Activated CD8-positive, alpha-beta memory T cell treated with anti-CD3 and anti-CD28 coated beads, Interleukin-2, amount 50 U/mL, for 4 hours (primary cell): ENCODE results near the gene THRB.

Experiments
- DNase-seq: peaks from one replicate; pipeline ENCODE4 v3.0.0-alpha.2; 2020

THRB gene

DNA sequence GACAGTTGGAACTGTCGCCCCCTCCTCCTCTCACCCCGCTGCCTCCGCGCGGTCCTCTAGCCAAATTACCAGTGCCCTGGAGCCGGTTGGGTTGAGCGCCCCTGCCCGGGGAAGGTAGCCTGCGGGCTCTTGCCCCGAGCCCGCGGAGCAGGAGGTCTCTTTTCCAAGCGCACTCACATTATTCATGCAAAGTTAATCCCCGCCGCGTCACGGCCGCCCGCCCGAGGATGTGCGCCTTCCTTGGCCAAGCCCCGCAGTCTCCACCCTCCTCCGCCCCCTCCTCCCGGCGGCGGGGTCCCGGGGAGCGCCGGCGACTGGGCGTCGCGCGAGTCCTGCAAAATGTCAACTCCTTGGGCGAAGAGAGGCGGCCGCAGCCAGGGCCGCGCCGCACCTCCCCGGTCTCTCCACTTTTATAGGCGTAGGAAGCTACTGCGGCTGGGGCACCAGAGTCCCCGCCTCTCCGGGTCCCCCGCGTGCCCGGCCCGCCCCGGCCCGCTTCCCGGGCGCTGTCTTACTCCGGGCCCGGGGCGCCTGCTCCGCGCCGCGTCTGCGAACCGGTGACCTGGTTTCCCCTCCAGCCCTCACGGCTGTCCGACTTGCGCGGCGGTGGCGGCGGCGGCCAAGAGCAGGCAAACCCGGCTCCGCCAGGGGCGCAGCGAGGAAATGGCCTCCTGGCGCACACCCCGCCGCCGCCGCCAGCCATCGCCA, at the start of gene THRB:
Gene THRB (minus strand): TSS at position 233 of the 708 bp plus-strand sequence.
- DNase-seq: no peak

DNA sequence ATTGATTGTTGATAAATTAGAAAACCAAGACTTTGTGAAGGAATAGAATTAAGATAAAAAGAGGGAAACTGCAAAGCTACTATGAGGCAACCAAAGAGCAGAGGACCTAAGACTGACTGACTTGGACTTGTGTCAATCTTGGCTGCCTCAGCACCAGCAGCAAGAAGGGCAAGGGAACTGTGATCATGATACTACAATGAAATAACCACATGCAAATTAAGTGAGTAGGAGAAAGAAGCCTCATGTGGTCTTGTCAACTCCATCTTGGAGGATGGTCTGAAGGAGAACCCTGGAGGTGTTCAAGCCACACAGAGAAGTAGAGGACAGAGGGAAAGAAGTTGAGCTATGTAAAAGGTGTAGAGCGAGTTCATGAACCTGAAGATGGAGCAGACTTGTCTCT, 47.3 kb upstream of the THRB start:
- no peak for DNase-seq

DNA sequence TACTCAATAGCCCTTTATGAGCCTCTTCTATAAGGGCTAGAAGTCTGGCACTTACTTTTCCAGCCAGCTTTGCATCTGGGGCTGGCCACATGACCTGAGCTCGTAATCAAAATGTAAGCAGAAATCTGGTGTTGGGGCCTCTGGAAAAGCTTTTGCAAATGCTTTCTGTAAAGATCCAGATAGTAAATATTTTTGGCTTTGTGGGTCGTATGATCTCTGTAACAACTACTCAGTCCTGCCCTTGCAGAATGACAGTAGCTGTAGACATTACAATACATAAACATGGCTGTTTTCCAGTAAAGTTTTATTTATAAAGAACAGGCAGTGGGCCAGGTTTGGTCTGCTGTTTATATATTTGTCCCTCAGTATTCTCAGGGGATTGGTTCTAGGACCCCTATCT, 46.2 kb upstream of the THRB start:
- DNase-seq: no peak

DNA sequence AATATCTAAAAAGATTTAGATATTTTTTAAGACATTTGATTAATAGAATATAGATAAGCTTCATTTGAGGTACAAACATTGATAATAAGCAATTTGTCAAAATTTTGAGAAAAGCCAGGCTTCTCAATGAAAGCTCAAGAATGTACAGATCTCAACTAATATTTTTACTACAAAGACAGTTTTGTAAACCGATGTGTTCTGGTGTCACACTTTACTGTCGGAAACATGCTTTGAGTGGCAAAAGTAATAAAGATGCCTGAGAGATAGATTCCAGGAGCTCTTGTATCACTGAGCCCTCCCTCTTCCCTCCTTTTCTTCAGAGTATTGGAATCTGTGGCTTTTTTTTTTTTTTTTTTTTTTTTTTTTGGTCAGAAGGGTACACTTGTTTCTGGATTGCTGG, 45.0 kb upstream of the THRB start:
- no peak for DNase-seq

DNA sequence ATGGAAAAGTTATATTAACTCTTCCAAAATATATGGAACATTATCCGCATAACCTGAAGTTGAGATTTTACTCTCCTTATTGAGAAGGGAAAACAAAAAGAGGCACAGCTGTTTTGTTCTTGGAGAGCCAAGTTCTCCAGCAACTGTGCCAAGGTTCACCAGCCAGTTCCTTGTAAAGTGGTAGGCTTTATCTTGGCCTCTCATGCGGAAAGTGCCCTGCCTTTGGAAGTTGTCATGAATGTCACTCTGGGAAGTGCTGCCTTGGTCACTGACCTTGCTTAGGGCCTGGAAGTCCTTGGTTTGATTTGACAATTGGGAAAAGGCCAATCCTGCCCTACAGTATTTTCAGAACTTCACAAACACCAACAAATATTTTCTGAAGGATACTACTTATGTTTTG, 44.2 kb upstream of the THRB start:
- no peak for DNase-seq

DNA sequence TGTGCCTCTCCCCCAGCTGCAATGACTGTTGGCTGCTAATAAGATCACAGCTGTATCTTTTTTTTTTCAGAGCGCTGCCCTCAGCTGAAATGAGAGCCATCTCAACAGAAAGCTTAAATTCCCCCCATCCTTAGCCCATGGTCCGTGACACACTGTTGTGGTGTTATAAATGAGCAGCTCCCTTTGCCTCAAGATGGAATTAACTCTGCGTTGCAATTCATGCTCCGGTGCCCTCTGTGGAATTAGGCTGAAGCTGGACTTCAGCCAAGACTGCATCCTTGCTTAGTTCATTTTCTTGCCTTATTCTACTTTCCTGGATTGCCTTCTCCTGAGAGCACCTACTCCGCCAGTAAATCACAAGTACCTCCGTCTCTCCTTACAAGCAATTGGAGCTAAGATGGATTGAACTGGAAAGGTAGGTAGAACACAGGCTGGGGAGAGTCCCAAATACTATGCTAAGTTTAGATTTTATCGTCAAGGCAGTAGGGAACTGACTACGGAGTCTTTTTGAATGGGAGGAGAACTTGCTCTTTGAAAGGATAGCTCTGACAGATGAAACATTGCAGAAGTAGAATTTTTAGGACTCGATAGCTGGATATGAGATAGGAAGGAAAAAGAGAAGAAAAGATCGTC, 39.0 kb upstream of the THRB start:
- DNase-seq: no peak

DNA sequence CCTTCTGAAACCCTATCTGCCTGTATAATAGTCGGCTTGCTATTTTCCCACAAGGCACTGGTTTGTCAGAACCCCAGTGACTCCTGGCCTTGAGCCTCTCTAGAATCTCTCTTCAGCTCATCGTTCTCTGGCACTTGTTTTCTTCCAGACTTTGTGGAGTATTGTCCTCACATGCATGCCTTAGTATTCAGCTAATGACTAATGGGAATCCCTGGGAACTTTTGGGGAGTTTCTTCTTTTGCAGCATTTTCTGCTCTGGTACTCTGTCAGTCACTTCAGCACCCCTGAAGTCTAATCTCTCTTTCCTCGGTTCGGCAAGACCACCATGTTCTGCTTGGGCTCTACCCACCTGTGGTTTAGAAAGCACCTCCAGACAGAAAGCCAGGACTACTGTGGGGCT, 35.8 kb upstream of the THRB start:
- no peak for DNase-seq

DNA sequence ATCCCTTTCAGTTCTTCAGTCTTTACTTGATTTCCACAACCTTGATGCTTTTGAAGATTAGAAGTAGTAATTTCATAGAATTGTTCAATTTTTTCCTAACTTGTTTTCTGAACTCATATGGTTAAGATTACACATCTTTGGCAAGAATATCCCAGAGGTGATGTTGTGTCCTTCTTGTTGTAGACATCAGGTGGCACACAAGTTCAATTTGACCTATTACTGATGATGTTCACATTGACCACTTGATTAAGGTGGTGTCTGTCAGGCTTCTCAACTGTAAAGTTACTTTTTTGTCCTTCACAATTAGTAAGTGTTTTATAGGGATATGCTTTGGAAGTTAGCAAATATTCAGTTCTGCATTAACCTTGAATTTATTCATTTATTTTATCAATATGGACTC, 34.6 kb upstream of the THRB start:
- no peak for DNase-seq

DNA sequence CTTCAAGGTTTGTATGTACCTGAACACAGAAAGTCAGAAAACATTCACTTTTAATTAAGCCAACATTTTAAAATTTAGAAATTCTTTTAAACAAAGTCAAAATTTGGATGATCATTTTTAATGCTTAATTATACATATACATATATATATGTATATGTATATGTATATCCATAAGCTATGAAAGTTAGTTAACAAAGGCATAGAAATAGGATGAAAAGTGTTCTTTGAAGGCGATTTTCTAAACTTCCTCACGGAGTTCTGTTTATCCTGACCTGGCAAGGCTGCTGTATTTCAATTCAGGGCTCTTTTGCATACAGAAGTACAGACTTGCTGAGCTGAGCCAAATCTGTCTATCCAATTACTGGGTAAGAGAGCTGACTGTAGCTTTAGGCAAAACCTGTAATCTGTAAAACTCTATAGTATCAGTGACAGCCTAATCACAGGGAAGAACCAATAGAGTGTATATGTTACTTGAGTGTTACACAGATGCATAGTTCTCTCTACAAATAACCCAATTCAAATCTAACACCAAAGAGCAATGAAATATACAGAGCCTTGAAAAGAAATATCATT, 32.1 kb upstream of the THRB start:
- no peak for DNase-seq

DNA sequence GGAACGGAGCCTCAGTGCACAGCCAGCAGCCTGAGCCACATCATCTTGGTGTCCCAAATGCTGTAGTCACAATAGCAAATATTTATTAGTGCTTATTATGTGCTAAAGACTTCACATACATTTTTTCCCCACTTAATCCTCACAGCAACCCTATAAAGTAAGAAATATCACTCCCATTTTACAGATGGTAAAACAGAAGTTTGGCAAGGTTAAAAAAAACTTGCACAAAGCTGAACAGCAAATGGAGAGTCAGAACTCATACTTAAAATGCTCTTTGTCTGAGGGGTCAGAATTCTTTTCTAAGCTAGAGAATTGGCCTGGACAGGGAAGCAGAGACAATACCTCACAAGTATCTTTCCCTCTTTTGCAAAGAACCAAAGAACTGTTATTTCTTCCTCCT, 30.9 kb upstream of the THRB start:
- DNase-seq: no peak

DNA sequence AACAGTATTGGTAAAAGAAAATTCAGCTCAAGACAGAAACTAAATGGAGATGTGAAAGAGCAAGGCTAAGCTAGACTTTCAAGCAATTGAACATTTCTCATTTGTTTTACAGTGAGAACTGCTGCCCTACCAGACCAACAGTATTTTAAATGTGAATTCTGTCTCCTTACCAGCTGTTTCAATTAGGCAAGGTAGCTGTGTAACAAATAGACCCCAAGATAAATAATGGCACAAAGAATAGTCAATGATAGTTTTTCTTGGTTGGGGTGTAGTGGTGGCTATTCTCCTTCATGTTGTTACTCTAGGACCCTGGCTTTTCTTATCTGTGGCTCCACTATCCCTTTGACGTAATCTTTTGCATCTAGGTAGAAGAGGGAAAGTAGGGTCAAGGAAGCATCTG, 30.4 kb upstream of the THRB start:
- no peak for DNase-seq

DNA sequence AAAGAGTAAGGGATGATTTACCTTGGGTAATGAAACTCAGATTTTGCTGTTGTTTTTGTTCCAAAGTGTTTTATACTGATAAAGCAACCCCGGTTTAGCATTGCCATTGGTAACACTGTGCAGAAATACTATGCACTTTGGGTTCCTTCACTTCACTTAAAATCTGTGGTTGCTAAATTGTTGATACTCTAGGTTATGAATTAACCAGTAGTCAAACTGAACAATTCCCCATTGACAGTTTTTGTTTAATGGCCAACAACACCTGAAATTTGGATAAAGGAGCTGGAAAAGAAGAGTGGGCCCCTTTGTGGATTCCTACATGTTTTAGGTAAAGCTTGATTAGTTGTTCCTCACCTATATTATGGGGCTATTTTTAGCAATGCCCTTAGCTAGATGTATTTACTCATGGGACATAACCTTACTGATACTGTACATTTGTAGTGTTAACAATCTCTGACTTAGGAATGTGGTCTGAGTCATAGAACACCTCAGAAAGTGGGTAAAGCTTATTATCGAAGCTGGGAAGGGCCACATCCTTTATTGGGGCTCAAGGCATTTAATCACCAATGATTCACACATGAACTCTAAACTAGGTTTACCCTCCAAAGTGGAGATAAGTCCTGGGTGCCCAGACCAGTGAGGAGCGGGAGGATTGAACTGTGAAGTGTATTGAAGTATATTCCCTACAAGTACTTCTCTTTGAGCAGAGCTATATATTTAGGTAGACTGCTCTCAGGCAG, 29.5 kb upstream of the THRB start:
- DNase-seq: no peak

DNA sequence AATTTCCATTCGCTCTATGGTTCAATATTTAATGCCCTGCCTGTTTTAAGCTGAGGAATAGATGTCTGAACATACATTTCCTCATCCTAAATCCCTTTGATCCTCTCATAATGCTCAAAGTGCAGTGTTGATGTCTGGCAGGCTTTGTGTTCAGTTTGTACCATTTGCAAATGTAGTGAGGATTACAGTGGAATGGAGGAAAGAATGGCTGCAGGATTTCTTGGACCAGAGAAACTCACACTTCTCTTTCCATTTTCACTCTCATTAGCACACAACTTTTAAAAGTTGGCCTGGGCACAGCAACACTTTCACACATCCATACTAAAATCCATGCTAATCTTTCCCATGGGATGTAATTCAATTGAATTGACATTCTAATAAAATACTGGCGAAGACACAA, 28.6 kb upstream of the THRB start:
- no peak for DNase-seq

DNA sequence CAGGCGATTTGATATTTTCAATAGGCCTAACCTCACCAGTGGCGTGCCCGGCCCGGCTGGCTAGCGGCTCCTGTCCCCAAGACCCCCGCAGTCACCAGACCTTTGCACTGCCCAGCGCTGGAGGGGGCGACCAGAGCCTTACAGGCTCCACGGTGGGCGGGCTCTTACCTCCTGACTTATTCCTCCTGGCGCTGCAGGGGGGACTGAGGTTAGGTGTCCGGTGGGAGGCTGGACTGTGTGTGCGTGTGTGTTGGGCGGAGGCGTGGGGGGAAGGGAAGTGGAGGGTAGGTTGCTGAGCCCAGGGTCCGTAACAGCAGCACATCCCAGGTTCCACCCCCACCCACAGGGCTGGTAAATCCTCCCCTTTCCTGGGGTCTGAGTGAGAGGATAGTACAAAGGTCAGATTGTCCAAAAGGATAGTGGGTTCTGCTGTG, 27.5 kb upstream of the THRB start:
- DNase-seq: no peak

DNA sequence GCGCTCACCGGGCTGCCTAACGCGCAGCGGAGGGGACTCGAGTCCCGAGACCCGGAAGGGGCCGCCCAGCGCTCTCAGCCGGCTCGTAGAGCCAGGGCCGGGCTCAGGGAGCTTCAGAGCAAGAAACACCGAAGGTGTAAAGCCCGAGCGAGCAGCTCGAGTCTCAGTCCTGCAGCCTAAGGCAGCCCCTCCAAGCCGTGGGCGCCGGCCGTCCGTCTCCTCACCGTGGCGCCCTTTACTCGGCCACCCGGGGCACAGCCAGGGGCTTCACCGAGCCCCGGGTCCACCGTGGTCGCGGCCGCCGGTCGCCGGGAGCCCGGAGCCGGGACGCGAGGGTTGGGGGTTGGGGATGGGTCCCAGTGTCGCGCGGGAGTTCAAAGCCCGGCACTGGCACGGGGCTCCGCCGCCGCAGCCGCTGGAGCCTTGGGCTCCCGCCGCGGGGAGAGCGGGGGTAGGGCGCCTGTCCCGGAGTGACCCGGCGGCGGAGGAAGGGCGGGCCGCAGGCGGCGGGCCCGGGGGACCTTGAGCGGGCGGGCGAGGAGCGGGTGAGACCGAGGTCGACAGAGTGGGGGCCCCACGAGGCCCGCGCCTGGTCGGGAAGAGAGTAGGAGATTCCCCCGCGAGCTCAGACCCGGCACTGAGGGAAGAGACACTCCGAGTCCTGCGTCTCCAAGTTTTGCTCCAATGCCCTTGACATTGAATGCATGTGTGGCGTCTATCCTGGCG, 26.9 kb upstream of the THRB start:
- DNase-seq: no peak

DNA sequence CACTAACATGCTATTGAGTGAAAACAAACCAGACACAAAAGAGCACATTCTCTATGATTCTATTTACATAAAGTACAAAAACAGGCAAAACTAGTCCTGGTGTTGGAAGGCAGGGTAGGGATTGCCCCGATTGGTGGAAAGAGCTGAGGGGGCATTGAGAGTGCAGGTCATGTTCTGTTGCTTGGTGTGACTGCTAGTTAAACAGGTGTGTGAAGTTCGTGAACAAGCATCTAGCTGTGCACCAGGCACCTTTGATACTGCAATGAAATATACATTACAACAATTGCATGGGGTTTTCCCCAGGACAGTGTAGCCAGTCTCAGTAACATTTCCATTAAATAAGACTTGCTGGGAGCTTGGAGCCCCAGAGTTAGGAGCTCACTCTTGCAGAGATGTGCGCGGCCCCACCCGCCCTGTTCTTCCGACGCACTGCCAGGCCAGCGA, 26.3 kb upstream of the THRB start:
- no peak for DNase-seq

DNA sequence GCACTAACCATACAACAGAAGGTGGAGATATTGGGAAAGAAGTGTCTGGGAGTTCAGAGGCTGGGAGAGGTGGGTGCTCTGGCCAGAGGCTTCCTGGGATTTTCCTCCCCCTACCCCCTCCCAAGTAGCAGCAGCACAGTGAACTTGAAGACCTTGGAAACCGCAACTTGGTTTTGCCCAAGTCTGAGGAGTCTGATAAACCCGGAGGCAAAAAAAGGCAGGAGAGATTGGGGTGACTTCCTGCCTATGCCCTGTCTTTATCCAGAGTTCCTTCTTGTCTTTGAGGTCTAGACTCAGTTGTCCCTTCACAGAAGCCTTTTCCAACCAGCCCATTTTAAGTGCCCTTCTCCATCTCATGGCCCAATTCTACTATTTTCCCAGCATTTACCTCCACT, 25.4 kb upstream of the THRB start:
- no peak for DNase-seq

DNA sequence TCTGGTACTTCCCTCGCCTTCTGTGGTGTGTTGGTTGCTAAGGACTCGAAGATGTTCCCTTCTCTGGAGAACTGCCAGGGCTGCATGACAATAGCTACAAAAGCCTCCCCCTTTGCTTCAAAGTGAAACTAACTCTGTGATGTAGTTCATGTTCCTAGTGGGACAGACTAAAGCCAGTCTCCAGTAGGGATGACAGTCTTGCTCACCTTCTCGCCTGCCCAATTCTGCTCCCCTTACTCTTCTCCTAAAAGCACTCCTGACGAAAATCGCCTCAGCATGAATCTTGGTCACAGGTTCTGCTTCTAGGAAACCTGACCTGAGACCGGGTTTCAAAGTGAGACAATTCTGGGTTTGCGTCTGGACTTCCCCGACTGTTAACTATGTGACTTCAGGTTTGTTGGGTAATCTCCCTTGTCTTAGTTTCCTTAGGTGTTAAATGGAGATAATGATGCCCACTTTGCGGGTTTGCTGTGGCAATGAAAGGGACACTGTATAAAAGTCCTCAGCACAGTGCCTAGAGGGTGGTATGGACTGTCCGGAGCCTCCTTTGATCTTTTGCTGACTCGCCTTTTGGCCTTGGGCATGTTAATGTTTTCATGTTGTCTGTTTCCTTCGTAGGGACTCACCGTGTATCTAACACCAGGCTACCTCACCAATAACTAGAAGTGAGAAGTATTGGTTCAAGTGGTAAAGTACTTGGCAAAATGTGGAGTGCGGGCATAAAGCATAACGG, 24.9 kb upstream of the THRB start:
- DNase-seq: no peak

DNA sequence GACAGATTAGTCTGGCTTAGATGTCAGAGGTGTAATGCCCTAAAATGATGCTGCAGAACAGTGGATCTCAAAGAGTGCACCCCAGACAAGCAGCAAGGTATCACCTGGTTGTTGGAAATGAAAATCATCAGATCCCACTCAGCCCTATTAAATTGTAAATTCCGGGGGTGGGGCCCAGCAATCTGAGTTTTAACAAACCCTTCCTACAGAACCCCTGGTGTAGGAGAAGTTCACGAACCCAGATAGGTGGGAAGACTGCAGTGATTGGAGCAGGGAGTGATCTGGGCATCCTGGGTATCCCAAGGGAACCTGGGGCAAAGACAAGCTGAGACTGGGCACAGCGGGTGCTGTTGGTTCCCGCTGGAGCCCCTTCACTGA, 24.3 kb upstream of the THRB start:
- DNase-seq: no peak

DNA sequence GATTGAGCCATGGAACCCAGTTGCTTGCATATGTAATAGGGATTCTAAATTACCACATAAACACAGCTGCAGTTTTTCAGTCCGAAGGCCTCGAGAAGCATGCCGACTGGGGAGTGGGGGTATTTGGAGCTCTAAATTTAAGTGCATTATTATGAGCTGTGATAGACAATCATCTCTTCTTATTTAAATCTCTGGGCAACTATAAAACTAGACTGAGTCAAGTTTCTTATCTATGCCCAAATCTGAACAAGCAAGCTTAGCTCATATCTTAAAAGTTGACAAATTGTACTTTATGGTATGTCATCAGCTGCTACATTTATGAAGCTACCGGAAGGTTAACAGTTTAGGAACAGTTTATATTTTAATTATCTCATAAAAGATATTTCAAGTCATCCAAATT, 19.5 kb upstream of the THRB start:
- no peak for DNase-seq

DNA sequence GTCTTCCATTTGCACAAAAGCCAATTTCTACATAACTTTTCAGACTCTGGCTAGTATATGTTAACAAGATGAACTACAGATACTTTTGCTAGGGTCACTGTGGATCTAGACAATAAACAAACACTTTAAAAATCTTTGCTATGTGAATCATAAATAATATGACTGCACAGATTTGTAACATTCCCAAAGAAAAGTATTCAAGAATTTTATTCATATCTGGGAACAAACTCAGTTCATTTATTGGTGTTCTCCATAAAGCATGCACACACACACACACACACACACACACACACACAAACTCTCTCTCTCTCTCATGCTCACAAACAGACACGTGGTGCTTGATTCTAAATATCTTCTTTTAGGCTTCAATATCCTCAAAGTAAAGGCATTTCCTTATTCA, 18.8 kb upstream of the THRB start:
- no peak for DNase-seq

DNA sequence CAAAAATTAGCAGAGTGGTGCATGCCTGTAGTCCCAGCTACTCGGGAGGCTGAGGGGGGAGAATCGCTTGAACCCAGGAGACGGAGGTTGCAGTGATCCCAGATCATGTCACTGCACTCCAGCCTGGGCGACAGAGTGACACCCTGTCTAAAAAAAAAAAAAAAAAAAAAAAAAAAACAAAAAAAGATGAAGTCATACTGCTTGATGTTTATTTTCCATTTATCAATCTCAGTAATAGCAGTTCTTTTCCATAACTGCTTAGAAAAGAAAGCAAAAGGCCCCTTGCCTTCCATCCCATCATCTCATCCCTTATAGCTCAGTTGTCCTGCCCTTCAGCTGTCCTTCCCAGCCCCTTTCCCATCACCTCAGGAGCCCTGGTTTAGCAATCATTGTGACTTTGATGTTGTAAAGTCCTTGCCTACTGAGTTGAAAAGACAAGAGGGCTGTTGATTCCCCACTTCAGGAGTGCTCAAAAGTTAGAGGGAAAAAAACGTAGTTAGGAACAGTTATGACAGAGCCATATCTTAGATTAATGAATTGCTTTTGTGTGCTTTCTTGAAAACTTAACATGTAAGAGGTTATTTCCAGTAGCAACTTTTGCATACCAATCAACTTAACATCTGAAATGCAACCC, 18.0 kb upstream of the THRB start:
- DNase-seq: no peak
